KG1 (cell line): ENCODE measurements around the gene PHPT1.

Experiments
- DNase-seq: peaks from one replicate; lab custom pipeline; 2025; lab: John Stamatoyannopoulos, UW

The PHPT1 gene

DNA sequence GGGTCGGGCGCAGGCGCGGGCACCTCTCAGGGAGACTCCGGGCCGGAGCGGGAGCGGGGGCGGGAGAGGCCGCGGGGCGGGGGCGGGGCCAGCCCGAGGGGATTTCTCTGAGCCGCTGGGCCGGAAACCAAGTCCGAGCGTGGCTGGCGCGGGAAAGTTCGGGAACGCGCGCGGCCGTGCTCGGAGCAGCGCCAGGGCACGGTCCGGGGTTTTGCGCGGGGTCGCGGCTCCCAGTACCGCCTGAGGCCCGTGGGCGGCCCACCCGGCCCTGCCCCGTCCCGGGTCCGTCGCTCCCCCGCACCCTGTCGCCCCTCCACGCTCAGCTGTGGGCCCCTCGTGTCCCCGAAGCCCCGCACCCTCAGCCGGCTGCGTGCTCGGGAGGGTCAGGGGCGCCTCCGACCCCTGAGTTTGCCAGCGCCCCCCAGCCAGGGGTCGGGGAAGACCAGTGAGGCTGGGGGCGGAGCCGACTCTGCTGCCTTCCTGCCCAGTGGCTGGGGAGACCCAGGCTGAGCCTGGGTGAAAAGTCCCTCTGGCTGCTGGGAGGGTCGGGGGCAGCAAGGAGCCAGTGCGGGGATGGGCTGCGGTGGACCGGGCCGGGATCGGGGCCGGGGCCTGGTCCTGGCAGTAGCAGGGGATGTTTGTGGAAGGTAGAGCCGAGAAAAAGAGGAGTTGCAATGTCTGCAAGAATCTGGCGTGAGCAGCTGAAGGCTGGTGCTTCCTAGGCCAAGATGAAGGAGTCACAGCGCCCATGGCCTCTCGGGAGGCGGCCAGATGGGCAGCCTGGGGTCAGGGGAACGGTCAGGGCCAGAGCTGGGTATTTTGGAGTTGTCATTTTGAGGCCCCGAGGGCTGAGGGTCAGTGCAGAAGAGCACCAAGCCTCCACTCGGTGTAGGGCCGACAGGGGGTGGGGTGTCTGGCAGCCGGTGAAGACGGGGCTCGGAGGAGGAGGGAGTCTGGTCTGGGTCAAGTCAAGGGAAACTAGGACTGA, 37.7 kb downstream of the PHPT1 start:
- DNase-seq, result no peak

DNA sequence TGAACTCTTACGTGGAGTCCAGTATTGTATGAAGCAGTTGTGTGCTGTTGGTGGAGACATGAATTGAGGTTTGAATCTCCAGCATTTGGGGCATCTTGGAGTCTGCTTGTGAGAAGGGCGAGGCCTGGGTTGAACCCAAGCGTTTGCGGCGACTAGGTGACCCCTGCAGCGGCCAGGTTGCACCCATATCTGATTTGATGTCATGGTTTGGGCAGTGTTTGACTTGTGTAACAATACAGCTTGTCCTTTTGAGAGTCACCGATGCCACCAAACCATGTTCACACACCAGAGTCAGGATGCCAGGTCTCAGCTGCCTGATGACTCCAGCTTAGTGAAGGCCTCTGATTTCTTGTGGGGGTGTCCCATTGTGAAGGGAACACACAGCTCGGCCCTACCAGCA, 39.2 kb downstream of the PHPT1 start:
- no peak for DNase-seq

DNA sequence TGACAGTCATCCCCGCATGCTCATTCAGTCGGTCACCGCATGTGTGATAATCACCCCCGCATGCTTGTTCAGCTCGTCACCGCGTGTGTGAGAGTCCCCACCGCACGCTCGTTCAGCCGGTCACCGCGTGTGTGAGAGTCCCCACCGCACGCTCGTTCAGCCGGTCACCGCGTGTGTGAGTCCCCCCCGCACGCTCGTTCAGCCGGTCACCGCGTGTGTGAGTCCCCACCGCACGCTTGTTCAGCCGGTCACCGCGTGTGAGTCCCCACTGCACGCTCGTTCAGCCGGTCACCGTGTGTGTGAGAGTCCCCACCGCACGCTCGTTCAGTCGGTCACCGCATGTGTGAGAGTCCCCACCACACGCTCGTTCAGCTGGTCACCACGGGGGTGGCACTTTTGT, 40.6 kb downstream of the PHPT1 start:
- no peak for DNase-seq

DNA sequence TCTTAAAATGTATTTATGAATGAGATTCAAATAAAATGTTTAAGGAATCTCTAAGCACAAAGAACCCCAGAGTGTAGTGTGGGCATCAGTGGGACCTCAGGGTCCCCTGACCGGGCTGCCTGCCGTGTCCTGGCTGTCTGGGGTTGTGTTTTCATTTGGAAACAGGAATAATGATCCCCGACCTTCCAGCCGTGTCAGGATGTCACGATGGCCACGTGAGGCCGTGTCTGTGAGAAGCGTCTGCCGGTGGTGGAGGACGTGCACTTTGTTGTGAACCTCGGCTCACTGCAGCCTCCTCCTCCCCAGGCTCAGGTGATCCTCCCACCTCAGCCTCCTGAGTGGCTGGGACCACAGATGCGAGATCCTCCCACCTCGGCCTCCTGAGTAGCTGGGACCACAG, 41.5 kb downstream of the PHPT1 start:
- DNase-seq, result no peak

DNA sequence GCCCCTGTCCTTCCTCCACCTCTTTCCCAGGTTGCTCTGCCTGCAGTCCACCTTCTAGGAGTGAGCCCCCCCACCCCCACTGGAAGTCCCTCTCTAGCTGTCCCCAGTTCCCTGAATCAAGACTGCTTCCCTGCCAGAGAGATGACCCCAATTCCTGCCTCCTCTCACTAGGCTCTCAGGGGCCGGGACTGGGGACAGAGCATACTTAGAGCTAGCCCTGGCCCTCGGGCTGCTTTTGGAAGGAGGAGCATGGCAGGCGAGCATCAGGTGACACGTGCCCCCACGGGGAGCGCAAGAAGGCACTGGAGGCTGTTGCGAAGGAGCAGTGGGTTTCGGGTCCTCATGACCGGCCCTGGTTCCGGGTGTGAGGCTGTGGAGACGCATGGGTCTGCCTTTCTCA, 46.8 kb downstream of the PHPT1 start:
- DNase-seq, result no peak

DNA sequence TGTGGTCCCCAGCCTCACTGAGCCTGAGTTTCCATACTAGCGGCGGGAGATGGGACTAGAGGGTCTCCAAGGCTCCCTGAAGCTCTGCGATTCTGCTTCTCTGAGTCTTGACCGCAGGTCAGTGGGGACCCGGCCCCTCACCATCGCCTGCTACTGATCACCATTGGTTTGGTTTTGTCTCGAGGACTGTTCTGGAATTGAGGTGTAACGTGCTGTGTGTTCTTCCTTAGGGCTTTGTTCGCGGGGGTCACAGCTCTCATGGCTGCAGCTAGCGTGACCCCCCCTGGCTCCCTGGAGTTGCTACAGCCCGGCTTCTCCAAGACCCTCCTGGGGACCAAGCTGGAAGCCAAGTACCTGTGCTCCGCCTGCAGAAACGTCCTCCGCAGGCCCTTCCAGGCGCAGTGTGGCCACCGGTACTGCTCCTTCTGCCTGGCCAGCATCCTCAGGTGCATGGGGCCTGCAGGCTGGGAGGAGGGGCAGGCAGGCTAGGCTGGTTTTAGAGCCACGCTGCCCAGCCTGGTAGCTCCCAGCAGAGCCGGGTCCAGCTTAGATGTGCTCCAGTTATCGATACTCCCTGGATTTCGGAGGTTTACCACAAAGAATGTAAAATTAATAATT, 49.4 kb downstream of the PHPT1 start:
- DNase-seq, result no peak

DNA sequence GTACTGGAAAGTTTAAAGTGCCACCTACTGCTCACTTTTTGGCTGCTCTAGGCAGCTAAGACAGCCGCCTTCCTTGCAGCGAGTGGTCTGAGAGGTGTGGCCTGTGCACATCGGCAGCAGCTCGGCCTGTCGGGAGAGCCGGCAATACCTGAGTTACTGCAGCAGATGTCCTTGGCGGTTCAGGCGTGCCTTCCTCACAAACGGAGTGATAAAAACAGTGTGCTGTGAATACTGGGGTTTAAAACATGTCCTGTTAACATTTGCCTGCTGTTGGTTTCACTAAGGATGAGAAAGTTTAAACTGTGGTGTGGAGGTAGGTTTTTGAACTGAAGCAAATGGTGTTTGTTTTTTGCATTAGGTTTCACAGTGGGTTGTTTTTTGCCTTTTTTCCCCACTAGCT, 50.0 kb downstream of the PHPT1 start:
- no peak for DNase-seq

DNA sequence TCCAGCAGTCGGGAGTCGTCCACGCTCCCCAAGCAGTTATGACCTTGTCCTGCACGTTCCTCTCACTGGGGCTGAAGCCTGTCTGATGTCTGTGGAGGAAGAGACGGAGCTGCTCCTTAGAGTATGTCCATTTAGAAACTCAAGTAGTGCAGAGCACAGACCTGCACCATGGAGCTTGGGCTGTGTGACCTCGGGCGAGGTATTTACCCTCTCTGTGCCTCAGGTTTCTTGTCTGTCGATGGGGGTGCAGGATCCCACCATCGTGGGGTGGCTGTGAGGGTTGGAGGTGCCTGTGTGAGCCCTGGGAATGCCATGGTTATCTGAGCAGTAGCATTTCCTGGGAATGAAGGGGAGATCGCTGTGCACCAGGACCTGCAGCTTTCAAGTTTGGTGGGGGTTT, 51.3 kb downstream of the PHPT1 start:
- DNase-seq, result no peak
